Activated naive CD4-positive, alpha-beta T cell treated with Interleukin-2 at 50 U/mL for 16 hours (primary cell): ENCODE results near the gene ETF1.
A peak's percentile ranks its signal among the peaks of the same experiment; 100 is the strongest.
"Not testable (repeated sequence)": the region's sequence is repeated elsewhere in the genome, so short reads cannot be mapped to it uniquely, and the experiment has no call there.

Source experiments
- DNase-seq: peaks from one replicate; pipeline ENCODE4 v3.0.0-alpha.2; 2020

Gene ETF1

GRCh38 chr5:138528208-138528607 lies 14.8 kb downstream of the ETF1 start:
- DNase-seq: no peak

GRCh38 chr5:138527170-138527569 lies 15.9 kb downstream of the ETF1 start:
- no peak for DNase-seq

- no peak for DNase-seq
Observed at GRCh38 chr5:138523406-138523805, 19.6 kb downstream of the ETF1 start.

GRCh38 chr5:138520971-138521370 lies 22.1 kb downstream of the ETF1 start:
- DNase-seq: no peak

- no peak for DNase-seq
Observed at GRCh38 chr5:138517437-138517836, 25.6 kb downstream of the ETF1 start.

GRCh38 chr5:138515556-138516245 lies 27.3 kb downstream of the ETF1 start:
- no peak for DNase-seq

- DNase-seq: no peak
Observed at GRCh38 chr5:138514021-138514420, 29.0 kb downstream of the ETF1 start.

- DNase-seq: no peak
Observed at GRCh38 chr5:138508958-138509357, 34.1 kb downstream of the ETF1 start.

GRCh38 chr5:138507485-138507884 lies 35.6 kb downstream of the ETF1 start:
- DNase-seq: not testable (repeated sequence)

- DNase-seq: no peak
Observed at GRCh38 chr5:138506370-138507306, 36.4 kb downstream of the ETF1 start.

- no peak for DNase-seq
Observed at GRCh38 chr5:138504799-138505198, 38.2 kb downstream of the ETF1 start.

GRCh38 chr5:138503487-138504270 lies 39.4 kb downstream of the ETF1 start:
- no peak for DNase-seq

- DNase-seq: no peak
Observed at GRCh38 chr5:138502521-138502920, 40.5 kb downstream of the ETF1 start.

- DNase-seq: no peak
Observed at GRCh38 chr5:138502121-138502520, 40.9 kb downstream of the ETF1 start.

GRCh38 chr5:138498376-138498775 lies 44.7 kb downstream of the ETF1 start:
- no peak for DNase-seq

- no peak for DNase-seq
Observed at GRCh38 chr5:138495351-138495750, 47.7 kb downstream of the ETF1 start.

GRCh38 chr5:138492560-138493045 lies 50.4 kb downstream of the ETF1 start:
- DNase-seq: no peak

GRCh38 chr5:138491669-138492559 lies 51.1 kb downstream of the ETF1 start:
- peak; percentile 85 for DNase-seq

GRCh38 chr5:138491284-138491648 lies 51.8 kb downstream of the ETF1 start:
- no peak for DNase-seq

- DNase-seq: no peak
Observed at GRCh38 chr5:138490648-138491283, 52.3 kb downstream of the ETF1 start.

- DNase-seq: no peak
Observed at GRCh38 chr5:138489683-138490061, 53.4 kb downstream of the ETF1 start.

GRCh38 chr5:138488481-138488945 lies 54.5 kb downstream of the ETF1 start:
- DNase-seq: no peak
